GM18868 (cell line): ENCODE data around the gene PSMD2.
A peak's percentile ranks its signal among the peaks of the same experiment; 100 is the strongest.

Experiments
- ATAC-seq: cut with Tn5 transposase; IDR thresholded peaks from one replicate; pipeline ENCODE4 v1.9.1; 2021; ENCODE audit warnings: mild to moderate bottlenecking, moderate library complexity; ENCODE audit not compliant: unreplicated experiment

The PSMD2 gene

DNA sequence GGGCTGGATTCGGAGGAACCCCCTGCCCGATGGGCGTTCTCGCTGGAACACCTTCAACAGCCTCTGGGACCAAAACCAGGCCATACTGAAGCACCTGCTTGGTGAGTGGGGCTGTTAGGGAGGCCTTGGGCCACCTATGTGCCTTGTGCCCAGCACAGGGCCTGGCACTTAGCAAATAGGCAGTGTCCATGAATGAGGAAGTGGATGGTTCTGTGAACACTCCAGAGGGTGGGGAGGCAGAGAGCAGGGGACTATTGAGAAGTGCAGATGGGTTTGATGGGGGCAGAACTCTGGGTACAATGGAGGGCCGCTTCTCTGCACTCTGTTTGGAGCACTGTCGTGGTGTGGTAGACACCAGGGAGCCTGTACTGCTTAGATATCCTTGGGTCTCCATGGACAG lies 21.7 kb upstream of the PSMD2 start:
- ATAC-seq: no peak

DNA sequence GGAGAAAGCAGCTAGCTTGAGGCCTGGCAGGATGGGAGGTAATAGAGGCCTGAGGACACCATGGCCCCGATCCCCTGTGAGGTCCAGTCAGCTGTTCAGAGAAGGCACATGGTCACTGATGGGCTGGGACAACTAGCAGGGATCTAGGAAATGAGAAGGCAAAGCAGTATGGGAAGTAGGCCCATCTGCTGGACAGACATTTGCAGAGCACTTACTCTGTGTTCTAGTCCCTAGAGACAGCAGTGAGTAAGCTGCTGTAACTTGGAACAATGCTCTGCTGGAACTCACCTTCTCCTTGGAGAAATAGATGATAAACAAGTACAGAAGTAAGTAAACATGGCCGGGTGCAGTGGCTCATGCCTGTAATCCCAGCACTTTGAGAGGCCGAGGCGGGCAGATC lies 16.1 kb upstream of the PSMD2 start:
- no peak for ATAC-seq

DNA sequence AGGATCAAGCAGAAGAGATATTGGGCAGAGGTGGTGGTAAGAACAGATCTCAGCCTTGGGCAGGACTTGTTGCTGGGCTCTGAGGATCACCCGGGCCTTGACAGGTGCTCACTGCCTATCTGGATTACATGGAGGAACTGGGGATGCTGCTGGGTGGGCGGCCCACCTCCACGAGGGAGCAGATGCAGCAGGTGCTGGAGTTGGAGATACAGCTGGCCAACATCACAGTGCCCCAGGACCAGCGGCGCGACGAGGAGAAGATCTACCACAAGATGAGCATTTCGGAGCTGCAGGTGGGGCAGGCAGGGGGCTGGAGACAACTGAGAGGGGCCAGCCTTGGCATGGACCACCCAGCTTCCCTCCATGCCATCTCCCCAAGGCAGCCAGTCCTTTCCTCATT lies 15.4 kb upstream of the PSMD2 start:
- no peak for ATAC-seq

DNA sequence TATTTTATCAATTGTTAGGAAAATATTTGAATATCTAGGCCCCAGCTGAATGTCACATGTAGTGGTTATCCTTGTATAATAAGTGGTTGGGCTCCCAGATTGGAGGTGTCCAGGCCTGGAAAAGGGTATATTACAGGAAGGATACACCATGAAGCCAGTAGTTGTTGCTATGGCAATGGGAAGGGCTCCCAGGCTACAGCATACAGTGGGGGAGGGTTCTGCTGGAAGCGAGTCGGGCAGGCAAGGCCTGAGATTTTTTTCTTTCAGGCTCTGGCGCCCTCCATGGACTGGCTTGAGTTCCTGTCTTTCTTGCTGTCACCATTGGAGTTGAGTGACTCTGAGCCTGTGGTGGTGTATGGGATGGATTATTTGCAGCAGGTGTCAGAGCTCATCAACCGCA lies 14.3 kb upstream of the PSMD2 start:
- ATAC-seq: no peak

DNA sequence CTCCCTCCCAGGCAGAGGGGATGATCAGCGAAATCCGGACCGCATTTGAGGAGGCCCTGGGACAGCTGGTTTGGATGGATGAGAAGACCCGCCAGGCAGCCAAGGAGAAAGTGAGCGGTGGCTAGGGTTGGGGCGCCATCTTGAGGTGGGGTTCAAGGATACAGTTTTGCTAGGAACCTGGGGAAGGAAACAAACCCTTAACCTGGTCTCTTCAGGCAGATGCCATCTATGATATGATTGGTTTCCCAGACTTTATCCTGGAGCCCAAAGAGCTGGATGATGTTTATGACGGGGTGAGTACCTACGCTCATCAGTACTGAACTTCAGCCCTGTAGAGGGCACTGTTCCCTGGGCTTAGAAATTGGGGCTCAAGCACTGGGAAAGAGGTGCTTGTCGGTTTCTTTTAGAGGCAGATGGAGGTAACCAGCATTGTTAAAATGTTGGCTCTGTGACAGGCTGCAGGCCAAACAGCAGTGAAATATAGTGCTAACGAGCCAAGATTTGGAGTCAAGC lies 9.6 kb upstream of the PSMD2 start:
- ATAC-seq: no peak

DNA sequence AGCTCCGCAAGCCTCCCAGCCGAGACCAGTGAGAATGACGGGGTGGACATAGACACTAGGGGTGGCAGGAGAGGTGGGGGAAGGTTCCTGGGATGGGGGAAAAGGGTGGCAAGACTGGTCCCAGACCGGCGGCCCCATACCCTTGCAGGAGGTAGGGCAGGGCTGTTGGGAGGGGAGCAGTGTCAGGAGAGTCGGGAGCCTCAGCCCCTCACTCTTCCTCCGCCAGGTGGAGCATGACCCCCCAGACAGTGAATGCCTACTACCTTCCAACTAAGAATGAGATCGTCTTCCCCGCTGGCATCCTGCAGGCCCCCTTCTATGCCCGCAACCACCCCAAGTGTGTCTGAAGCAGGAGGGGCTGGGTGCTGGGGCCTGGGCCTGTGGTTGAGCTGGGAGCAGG lies 8.7 kb upstream of the PSMD2 start:
- no peak for ATAC-seq

DNA sequence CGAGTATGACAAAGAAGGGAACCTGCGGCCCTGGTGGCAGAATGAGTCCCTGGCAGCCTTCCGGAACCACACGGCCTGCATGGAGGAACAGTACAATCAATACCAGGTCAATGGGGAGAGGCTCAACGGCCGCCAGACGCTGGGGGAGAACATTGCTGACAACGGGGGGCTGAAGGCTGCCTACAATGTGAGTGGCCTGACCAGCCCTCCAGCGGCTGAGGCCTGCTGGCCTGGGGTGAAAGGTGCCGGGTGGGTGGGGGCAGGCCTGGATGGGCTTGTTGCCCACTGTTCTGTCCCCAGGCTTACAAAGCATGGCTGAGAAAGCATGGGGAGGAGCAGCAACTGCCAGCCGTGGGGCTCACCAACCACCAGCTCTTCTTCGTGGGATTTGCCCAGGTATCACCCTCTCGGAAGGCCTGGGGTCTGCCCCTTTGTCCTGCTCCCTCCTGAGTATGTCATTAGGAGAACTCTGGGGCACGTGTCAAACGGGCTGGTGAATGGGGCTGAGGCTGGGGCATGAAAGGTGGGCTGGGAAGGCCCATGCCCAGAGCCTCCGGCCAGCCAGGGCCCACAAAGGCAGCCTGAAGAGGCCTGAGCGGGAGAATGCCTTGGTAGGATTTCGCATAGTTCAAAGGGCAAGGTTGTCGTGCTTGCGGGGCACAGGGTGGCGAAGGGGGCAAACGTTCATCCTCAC lies 7.8 kb upstream of the PSMD2 start:
- no peak for ATAC-seq

DNA sequence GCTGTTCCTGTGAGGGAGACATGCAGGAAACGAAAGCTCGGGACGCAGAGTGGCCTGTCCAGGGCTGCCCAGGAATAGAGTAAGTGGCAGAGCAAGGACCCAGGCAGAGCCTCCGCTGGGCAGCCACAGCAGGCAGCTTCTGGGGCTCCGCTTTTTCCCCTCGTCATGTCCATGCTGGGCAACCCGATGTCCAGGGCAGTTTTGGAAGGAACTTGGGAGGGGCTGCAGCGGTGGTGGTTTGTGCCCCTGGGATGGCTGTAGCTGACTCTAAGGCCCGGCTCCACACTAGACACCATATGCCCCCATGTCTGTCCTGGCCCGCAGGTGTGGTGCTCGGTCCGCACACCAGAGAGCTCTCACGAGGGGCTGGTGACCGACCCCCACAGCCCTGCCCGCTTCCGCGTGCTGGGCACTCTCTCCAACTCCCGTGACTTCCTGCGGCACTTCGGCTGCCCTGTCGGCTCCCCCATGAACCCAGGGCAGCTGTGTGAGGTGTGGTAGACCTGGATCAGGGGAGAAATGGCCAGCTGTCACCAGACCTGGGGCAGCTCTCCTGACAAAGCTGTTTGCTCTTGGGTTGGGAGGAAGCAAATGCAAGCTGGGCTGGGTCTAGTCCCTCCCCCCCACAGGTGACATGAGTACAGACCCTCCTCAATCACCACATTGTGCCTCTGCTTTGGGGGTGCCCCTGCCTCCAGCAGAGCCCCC lies 7.1 kb upstream of the PSMD2 start:
- ATAC-seq: no peak

DNA sequence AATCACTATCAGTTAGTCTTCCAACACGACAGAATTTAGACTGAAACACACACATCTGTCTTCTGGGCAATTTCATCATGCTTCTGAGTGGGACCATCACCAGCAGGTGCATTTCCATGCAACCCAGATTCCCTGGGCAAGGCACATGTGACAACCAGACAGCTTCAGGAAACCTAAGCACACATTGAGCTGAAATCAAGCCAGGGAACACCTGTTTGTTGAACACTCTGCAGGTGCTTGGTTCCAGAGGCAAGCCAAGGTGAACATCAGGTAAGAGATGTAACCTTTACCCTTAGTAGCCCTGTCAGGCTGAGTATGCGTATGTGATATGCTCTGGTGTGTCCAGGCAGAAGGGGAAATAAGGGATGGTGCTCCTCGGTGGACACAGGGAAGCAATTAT lies 3.3 kb upstream of the PSMD2 start:
- no peak for ATAC-seq

DNA sequence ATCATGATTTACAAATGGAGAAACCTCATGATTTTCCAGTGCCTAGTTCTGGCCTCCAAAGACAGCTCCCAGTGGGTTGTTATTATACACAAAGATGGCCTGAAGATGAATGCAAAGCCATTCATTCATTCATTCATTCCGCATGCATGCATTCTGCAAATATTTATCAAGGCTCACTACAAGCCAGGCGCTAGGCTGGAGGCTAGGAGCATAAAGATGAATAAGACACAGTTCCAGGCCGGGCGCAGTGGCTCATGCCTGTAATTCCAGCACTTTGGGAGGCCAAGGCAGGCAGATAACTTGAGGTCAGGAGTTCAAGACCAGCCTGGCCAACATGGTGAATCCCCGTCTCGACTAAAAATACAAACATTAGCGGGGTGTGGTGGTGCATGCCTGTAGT lies 2.4 kb upstream of the PSMD2 start:
- no peak for ATAC-seq

DNA sequence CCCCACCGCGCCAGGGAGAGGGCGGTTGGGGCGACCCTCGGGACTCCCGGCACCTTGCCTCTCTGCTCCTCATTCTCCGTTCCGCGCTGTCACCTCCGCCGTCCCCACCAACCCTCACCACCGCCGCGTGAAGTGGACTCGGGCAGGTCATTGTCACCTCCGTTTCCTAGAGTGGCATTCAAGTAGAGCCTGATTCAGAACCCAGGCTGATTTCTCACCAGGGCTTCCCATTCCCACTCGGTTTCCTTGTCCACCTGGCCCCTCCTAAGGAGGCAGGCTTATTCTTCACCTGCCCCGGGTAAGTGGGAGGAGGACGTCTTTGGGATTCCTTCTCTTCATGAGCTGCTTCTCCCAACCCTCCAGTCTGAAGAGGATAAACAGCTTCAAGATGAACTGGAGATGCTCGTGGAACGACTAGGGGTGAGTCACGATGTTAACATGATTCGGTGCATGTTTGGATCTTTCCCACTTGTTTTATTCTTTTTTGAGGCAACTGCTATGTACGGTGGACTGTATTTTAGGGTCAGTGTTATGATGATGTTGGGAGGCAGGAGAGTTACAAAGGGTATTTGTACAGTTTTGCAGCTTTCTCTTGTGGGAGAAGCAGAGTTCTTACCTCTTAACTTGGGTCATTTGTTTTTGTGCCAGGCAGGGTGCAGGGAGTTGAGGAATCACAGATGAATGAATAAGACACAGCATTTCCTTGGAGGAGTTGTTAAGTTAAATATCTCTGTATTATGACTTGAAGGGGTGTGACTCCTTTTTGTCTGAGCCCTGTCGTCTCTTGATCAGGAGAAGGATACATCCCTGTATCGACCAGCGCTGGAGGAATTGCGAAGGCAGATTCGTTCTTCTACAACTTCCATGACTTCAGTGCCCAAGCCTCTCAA lies 692 bp downstream of the PSMD2 start:
- ATAC-seq: no peak

DNA sequence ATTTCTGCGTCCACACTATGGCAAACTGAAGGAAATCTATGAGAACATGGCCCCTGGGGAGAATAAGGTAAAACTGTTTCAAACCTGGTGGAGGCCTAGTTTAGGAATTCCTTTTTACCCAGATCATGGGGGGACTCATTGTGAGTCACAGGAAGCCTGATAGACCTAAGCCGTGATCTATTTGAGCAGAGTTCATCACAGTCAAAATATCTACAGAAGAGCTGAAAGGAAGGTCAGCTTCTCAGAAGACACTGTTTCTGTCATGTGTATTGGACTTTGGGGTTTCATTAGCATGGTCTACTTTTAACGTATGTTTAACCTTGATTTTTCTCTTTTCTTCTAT lies 1.3 kb downstream of the PSMD2 start:
- ATAC-seq: no peak

DNA sequence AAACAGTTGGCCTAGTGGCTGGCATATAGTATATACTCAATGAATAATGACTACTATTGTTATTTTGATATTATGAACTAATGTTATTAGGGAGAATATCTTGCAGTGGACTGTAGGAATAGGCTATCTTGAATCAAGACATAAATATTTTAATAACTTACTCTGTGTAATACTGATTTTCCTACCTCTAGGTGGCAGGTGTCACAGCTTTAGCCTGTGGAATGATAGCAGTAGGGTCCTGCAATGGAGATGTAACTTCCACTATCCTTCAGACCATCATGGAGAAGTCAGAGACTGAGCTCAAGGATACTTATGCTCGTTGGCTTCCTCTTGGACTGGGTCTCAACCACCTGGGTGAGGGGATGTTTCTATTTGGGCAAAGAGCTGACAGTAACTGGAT lies 6.5 kb downstream of the PSMD2 start:
- ATAC-seq: no peak

DNA sequence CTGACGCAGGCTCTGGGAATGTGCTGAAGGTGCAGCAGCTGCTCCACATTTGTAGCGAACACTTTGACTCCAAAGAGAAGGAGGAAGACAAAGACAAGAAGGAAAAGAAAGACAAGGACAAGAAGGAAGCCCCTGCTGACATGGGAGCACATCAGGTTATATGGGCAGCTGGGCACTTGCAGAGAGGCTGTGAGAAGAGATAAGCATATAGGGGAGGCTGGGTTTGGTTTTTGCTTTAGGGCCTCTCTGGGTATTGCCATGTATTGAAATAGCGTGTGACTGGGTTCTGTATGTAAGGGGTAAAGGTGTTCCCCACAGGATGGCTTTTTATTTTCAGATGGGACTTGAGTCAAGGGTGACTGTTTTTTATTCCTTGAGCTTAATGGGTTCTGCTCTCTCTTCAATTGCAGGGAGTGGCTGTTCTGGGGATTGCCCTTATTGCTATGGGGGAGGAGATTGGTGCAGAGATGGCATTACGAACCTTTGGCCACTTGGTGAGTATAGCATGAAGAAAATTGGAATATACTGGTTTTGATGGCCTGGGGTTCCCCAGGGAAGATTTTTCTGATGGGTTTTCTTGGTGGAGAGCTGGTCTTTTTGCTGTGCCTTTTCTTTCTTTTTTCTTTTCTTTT lies 7.4 kb downstream of the PSMD2 start:
- no peak for ATAC-seq

DNA sequence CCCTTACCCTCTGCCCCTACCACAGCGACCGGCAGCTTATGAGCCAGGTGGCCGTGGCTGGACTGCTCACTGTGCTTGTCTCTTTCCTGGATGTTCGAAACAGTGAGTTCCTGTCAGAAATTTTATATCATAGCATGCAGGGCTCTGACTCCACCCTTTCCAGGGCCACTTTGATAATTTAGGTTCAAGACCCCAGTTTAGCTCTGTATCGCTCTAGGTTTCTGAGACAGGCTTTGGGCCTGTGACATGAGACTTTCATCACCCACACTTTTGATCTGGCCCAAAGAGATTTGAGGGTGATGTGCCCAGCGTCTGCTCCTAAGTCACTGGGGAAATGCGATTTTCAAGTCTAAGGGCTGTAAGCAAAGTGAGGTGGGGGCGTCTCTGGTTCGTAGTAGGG lies 8.9 kb downstream of the PSMD2 start:
- ATAC-seq: no peak

DNA sequence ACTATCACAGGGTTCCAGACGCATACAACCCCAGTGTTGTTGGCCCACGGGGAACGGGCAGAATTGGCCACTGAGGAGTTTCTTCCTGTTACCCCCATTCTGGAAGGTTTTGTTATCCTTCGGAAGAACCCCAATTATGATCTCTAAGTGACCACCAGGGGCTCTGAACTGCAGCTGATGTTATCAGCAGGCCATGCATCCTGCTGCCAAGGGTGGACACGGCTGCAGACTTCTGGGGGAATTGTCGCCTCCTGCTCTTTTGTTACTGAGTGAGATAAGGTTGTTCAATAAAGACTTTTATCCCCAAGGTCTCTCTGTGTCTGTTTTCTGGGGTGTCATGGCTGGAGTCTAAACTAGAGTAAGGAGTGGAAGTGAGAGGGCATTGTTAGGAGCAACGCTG lies 9.7 kb downstream of the PSMD2 start:
- no peak for ATAC-seq

DNA sequence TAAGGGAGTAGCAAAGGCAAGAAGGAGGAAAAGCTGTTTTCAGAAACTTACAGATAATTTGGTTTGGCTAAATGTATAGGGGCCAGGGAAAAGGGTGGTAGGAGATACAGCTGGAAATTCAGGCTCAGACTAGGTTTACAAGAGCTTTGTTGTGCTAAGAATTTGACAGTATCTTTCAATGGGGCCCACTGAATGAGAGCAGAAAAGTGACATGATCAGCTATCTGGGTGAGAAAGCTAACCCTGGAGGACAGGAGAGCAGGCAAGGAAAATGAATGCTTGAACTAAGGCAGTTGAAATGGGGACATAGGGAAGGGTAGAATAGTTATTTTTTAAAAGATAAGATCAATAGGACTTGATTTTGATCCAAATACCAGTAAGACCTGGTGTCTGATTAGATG lies 12.6 kb downstream of the PSMD2 start:
- ATAC-seq: no peak

DNA sequence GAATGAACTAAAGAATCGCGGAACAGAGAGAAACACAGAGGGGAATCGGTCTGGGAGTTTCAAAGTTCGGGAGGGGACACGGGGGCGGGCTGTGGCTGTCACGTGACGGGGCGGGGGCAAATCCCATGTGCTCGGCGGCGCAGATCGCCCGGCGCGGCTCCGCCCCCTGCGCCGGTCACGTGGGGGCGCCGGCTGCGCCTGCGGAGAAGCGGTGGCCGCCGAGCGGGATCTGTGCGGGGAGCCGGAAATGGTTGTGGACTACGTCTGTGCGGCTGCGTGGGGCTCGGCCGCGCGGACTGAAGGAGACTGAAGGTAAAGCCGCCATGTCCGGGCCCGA lies 15.3 kb downstream of the PSMD2 start, which contains the start of gene EIF4G1:
EIF4G1 (plus strand) TSS at position 244 of the 337 bp plus-strand sequence. CDS start 1,191 bp downstream, outside the sequence.
- peak; percentile 86 for ATAC-seq

DNA sequence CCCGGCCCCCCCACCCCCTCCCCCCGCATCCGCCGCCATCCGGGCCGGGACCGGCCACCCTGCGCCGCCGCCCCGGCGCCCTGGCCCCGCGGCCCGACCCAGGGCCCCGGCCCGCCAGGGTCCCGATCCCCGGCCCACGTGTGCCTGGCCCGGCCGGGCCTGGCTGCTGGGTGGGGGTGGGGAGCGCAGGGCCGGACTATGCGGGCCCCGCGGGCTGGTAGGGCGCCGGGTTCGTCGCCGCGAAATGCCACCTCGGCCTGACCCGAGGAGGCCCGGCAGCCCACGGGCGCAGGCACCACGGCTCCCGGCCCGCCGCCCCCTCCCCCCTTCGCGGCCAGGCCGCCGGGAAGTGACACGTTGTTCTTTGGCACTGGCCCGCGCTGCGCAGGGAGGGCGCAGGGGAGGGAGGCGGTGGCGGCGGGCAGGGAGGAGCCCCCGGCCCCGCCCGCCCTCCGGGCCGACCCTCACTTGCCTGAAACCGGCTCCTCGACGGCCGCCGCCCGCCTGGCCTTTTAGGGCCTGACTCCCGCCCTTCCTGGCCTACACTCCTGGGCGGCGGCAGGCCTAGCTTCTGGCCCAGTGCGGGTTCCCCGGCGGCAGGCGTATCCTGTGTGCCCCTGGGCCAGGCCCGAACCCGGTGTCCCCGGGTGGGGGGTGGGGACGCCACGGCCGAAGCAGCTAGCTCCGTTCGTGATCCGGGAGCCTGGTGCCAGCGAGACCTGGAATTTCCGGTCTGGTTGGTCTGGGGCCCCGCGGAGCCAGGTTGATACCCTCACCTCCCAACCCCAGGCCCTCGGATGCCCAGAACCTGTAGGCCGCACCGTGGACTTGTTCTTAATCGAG lies 15.9 kb downstream of the PSMD2 start:
- ATAC-seq: peak; percentile 42

DNA sequence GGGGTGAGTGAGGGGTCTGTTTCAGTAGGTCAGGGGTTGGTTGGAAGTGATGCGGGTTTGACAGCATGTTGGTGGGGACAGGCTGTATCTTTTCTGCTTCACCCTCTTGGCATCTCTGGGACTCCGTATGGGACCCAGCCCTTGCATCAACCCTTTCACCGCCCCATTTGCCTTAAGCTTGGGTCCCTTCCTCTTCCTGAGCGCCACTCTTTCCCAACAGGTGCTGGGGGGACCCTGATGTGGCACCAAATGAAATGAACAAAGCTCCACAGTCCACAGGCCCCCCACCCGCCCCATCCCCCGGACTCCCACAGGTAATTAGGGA lies 16.5 kb downstream of the PSMD2 start:
- ATAC-seq: no peak
